Body of pancreas (tissue), 4 donors: ENCODE measurements around the gene CTTNBP2NL.

Experiments
- POLR2A ChIP-seq, 3 donors: fragments of 450-650 bp; IDR thresholded peaks; one replicate each; pipeline ENCODE4 v1.6.1; 2016; ENCODE audit warnings: antibody characterized with exemption in 3 of 3, mild to moderate bottlenecking in 2 of 3
- TF ChIP-seq, protein P1 (sequence below), 7 experiments: fragments of 450-650 bp in 4 of 7; fragments of 200-600 bp in 3 of 7; sonication (generic) in 3 of 7; IDR thresholded peaks; one replicate each; pipeline ENCODE4 v1.5.1; 2016 to 2019; ENCODE audit warnings: antibody characterized with exemption in 7 of 7

- TF ChIP-seq, protein P1, sequence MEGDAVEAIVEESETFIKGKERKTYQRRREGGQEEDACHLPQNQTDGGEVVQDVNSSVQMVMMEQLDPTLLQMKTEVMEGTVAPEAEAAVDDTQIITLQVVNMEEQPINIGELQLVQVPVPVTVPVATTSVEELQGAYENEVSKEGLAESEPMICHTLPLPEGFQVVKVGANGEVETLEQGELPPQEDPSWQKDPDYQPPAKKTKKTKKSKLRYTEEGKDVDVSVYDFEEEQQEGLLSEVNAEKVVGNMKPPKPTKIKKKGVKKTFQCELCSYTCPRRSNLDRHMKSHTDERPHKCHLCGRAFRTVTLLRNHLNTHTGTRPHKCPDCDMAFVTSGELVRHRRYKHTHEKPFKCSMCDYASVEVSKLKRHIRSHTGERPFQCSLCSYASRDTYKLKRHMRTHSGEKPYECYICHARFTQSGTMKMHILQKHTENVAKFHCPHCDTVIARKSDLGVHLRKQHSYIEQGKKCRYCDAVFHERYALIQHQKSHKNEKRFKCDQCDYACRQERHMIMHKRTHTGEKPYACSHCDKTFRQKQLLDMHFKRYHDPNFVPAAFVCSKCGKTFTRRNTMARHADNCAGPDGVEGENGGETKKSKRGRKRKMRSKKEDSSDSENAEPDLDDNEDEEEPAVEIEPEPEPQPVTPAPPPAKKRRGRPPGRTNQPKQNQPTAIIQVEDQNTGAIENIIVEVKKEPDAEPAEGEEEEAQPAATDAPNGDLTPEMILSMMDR (IDR thresholded peaks at IDR 0.05) = no peak
- no peak for TF ChIP-seq POLR2A (IDR thresholded peaks at IDR 0.05)
Measured at GRCh38 chr1:112397841-112398240, 1.8 kb downstream of the CTTNBP2NL start.
